ENCODE measurements around the gene LRRC47.

The LRRC47 gene

DNA sequence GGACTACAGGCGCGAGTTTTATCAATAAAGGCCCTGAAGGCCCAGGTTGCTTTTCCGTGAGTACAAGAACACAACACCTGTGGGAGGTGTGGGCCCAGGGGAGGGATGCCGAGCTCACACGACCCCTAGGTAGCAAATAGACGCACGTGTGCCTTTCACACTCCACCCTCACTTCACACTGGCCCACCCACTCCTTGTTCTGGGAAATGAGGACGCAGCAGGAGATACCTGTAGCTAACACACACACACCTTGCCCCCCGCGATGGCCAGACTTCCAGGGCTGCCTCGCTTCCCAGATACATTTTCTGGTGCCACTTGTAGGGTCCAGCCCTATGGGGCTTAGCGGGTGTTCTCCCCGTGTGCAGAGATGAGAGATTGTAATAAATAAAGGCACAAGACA is 48.4 kb downstream of the LRRC47 start:
- peak overlapping the region; percentile 63 to 96 for H3K4me3 ChIP-seq
- H3K4me1 ChIP-seq, result peaks cover 0 to 36% (median 21%) of the 10 kb centered on the region in 4 donors
- H3K27me3 ChIP-seq, result peaks cover 0 to 18% of the 10 kb centered on the region in 2 donors
- H3K27ac ChIP-seq, result peak overlapping the region; percentile 75 to 81
- peaks cover 0 to 28% (median 4%) of the 10 kb centered on the region in 3 donors for H3K36me3 ChIP-seq
- TF ChIP-seq, protein P1, sequence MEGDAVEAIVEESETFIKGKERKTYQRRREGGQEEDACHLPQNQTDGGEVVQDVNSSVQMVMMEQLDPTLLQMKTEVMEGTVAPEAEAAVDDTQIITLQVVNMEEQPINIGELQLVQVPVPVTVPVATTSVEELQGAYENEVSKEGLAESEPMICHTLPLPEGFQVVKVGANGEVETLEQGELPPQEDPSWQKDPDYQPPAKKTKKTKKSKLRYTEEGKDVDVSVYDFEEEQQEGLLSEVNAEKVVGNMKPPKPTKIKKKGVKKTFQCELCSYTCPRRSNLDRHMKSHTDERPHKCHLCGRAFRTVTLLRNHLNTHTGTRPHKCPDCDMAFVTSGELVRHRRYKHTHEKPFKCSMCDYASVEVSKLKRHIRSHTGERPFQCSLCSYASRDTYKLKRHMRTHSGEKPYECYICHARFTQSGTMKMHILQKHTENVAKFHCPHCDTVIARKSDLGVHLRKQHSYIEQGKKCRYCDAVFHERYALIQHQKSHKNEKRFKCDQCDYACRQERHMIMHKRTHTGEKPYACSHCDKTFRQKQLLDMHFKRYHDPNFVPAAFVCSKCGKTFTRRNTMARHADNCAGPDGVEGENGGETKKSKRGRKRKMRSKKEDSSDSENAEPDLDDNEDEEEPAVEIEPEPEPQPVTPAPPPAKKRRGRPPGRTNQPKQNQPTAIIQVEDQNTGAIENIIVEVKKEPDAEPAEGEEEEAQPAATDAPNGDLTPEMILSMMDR (IDR thresholded peaks at IDR 0.05), result no peak
- intact Hi-C loops (cut with DNase I; ENCODE audit: low total_unique reads), result loop anchor here (10.0 kb wide), 1 partner anchor 57 kb away; no protein-coding TSS in a partner anchor
- no peak for DNase-seq
- H3K9me3 ChIP-seq, result no peaks in the 10 kb centered on the region

DNA sequence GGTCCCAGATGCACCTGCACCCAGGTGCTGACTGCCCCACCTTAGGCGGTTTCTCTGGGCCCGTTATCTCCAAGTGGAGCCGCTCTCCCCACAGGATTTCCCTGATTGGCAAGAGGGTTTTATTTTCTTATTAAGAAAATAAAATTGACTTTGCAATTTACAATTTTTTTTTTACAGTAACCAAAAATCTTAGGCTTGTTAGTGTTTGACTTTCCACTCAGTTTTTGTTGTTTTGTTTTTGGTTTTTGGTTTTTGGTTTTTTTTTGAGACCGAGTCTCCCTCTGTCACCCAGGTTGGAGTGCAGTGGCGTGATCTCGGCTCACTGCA is 48.8 kb downstream of the LRRC47 start:
- H3K4me1 ChIP-seq, result peaks cover 0 to 36% (median 21%) of the 10 kb centered on the region in 4 donors
- DNase-seq, result no peak
- TF ChIP-seq, protein P1 (IDR thresholded peaks at IDR 0.05), result no peak
- intact Hi-C loops (cut with DNase I; ENCODE audit: low total_unique reads), result loop anchor here (10.0 kb wide), 1 partner anchor 57 kb away; no protein-coding TSS in a partner anchor
- peak overlapping the region; percentile 75 to 81 for H3K27ac ChIP-seq
- H3K27me3 ChIP-seq, result peaks cover 0 to 13% of the 10 kb centered on the region in 2 donors
- H3K9me3 ChIP-seq, result no peaks in the 10 kb centered on the region
- peak overlapping the region; percentile 63 to 96 for H3K4me3 ChIP-seq
- peaks cover 0 to 33% (median 8%) of the 10 kb centered on the region in 3 donors for H3K36me3 ChIP-seq

DNA sequence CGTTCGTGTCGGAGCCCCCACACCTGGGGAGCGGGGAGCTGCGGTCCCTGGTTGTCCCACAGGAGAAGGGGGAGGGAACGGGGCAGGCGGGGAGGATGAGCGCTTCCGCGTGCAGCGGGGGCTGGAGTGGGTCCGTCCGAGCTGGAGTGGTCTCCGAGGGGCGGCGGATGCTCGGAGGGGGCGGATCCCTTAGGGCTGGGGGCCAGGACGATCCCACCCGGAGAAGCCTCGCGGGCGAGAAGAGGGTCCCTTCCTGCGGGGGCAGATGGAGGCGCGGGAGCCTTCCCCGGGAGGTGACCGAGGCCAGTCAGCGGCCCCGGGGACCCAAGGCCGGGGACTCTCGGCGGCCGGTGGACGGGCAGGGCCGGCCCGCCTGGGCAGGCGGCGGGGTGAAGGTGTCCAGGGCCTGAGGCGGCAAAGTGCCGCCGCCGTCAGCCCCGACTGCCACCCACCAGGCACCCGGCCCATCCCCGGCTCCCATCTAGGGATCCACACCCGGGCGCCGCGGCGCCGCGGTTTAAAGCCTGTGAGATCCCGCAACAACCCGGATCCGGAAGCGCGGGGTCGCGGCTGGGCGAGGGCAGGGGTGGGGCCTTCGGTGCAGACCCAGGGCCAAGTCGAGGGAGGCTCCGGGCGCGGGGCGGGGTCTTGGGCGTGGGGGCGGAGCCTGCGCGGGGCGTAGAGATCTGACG is 49.3 kb downstream of the LRRC47 start:
- H3K36me3 ChIP-seq, result peaks cover 5 to 38% (median 14%) of the 10 kb centered on the region in 3 donors
- peaks cover 0 to 36% (median 21%) of the 10 kb centered on the region in 4 donors for H3K4me1 ChIP-seq
- peak overlapping the region; percentile 63 to 96 for H3K4me3 ChIP-seq
- intact Hi-C loops (cut with DNase I; ENCODE audit: low total_unique reads), result loop anchor here (10.0 kb wide), 1 partner anchor 58 kb away; no protein-coding TSS in a partner anchor
- TF ChIP-seq, protein P1 (IDR thresholded peaks at IDR 0.05), result no peak
- no peaks in the 10 kb centered on the region for H3K9me3 ChIP-seq
- peak overlapping the region; percentile 75 to 81 for H3K27ac ChIP-seq
- DNase-seq, result peak; percentile 86 to 92
- H3K27me3 ChIP-seq, result peaks cover 0 to 8% of the 10 kb centered on the region in 2 donors

DNA sequence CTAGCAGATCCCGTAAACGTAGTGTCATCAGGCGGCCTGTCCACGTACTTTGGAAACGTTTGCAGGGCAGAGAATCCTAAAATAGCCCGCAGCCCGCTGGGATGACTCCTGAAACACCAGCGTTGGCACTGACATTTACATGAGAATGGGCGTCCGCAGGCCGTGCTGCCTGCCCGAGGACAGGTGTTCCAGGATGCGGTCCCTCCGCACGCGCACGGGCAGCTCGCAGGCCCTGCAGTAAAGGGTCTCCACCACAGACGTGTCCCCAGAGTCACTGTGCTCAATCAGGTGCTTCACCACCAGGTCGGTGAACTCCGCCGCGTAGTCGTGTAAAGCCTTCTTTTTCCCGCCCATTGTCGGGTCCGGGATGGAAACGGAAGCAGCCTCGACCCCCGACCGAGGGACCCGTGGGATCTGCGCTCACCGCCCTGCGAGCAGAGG is 49.9 kb downstream of the LRRC47 start:
- peaks cover 0 to 36% (median 21%) of the 10 kb centered on the region in 4 donors for H3K4me1 ChIP-seq
- intact Hi-C loops (cut with DNase I; ENCODE audit: low total_unique reads), result loop anchor here (10.0 kb wide), 1 partner anchor 58 kb away; no protein-coding TSS in a partner anchor
- H3K27ac ChIP-seq, result peak overlapping the region; percentile 75 to 81
- peaks cover 9 to 43% (median 19%) of the 10 kb centered on the region in 3 donors for H3K36me3 ChIP-seq
- peaks cover 0 to 4% of the 10 kb centered on the region in 2 donors for H3K27me3 ChIP-seq
- DNase-seq, result no peak
- TF ChIP-seq, protein P1 (IDR thresholded peaks at IDR 0.05), result no peak
- peak overlapping the region; percentile 63 to 96 for H3K4me3 ChIP-seq
- no peaks in the 10 kb centered on the region for H3K9me3 ChIP-seq

DNA sequence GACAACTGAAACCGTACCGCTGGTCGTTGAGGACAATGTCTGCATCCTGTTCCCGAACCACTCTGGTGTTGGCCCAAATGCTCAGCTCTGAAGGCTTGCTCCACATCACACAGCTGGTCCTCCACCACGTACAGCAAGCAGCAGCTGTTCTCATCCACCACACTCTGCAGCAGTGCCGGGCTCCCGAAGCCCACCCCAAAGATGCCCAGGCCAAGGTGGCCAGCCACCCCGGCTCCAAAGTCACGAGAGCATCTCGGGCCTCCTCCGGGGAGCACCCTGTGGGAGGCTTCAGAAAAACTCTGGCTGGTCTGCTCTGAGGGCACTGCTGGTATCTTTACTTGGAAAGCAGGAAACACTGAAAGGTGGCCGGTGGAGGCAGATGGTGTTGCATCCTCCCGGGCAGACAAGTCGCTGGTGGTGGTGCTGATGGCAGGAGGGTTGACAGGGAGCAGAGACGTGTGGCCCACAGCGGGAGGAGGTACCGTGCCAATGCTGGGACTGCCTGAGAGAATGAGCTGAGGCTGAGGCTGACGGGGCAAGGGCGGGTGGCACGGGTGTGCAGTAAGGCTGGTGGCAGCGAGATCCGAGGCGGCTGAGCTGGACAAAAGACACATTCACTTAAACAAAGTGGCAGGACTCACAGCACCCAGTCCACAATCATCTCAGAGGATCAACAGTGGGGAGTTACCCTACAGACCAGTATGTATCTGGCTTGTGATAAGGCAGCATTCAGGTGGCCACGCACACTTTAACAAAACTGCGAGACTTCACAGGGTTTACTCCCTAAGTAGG is 50.5 kb downstream of the LRRC47 start:
- H3K9me3 ChIP-seq, result no peaks in the 10 kb centered on the region
- peaks cover 9 to 50% (median 24%) of the 10 kb centered on the region in 3 donors for H3K36me3 ChIP-seq
- H3K4me1 ChIP-seq, result peaks cover 0 to 36% (median 21%) of the 10 kb centered on the region in 4 donors
- intact Hi-C loops (cut with DNase I; ENCODE audit: low total_unique reads), result loop anchor here (10.0 kb wide), 1 partner anchor 59 kb away; no protein-coding TSS in a partner anchor
- peak overlapping the region in 1 of 2 donors; percentile 75 for H3K27ac ChIP-seq
- TF ChIP-seq, protein P1 (IDR thresholded peaks at IDR 0.05), result no peak
- peak overlapping the region; percentile 63 to 96 for H3K4me3 ChIP-seq
- H3K27me3 ChIP-seq, result no peaks in the 10 kb centered on the region
- DNase-seq, result no peak

All from tibial artery (tissue), 4 donors.